ENCODE measurements around the gene SBF2.

SBF2 gene

GRCh38 chr11:10317151-10317755, 23.2 kb upstream of the SBF2 start:
- no peak for DNase-seq

- no peak for DNase-seq
Measured at GRCh38 chr11:10315083-10315482, 21.1 kb upstream of the SBF2 start.

GRCh38 chr11:10314199-10315072, 20.4 kb upstream of the SBF2 start:
- no peak for DNase-seq

- DNase-seq, result no peak
Measured at GRCh38 chr11:10311802-10312201, 17.8 kb upstream of the SBF2 start.

GRCh38 chr11:10310301-10310841, 16.4 kb upstream of the SBF2 start:
- no peak for DNase-seq

GRCh38 chr11:10309163-10310093, 15.4 kb upstream of the SBF2 start:
- DNase-seq, result no peak

- DNase-seq, result no peak
Measured at GRCh38 chr11:10308201-10308954, 14.4 kb upstream of the SBF2 start.

- DNase-seq, result peak; percentile 39
Measured at GRCh38 chr11:10307400-10308200, 13.6 kb upstream of the SBF2 start.

- no peak for DNase-seq
Measured at GRCh38 chr11:10307022-10307399, 13.0 kb upstream of the SBF2 start.

GRCh38 chr11:10305964-10306918, 12.2 kb upstream of the SBF2 start:
- DNase-seq, result no peak

- DNase-seq, result no peak
Measured at GRCh38 chr11:10305262-10305963, 11.4 kb upstream of the SBF2 start.

- no peak for DNase-seq
Measured at GRCh38 chr11:10304495-10305261, 10.7 kb upstream of the SBF2 start, which contains the start of gene ADM. Gene ADM, plus strand, starts transcription at chr11:10305073. Its CDS starts 628 bp downstream, at chr11:10305701.

GRCh38 chr11:10303558-10304363, 9.7 kb upstream of the SBF2 start:
- no peak for DNase-seq

- no peak for DNase-seq
Measured at GRCh38 chr11:10302744-10303557, 8.9 kb upstream of the SBF2 start.

- DNase-seq, result no peak
Measured at GRCh38 chr11:10302359-10302743, 8.3 kb upstream of the SBF2 start.

GRCh38 chr11:10301656-10302358, 7.8 kb upstream of the SBF2 start:
- no peak for DNase-seq

Data from NCI-H1092 (cell line).